Stromal cell of bone marrow (primary cell): ENCODE measurements around the gene EDC3.
"Not testable (repeated sequence)": the region's sequence is repeated elsewhere in the genome, so short reads cannot be mapped to it uniquely, and the experiment has no call there.

Experiments
- DNase-seq: peaks from one replicate; pipeline ENCODE4 v3.0.0-alpha.2; 2012; ENCODE audit warnings: low read depth

EDC3 gene

DNA sequence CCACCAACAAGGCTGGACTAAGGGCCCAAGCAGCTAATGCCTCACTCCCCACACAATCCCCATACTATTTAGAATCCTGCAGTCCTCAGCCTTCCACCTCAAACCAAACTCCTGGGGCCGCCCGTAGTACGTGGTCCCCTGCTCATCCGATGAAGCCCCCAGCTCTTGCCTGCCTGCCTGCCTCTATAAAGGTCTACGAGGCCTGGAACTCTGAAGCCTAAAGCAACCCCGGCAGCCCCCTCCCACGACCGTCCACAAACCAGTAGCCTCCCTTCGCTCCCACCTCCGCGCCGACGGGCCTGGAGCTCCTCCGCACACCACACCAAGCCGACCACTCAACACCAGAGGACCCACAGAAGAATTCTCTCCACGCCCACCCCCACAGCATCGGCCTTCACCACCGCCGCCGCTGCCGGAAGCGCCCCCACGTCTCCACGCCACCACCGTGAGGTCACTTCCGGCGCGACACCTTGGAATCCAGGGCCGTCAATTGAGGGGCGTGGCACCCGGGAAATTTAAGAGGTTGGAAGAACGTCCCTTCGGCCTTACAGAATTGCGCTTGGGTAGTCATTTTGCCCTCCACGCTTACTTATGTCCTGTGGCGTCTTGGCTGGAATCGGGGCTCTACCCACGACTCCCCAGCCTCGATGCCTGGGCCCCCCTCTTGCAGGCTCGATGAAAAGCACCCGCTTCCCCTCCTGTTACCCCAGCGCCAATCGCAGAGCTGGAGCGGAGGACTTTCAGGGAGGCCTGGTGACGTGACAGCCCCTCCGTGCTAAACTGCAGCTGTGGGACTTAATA is at the start of gene EDC3:
Gene EDC3, minus strand, starts transcription at position 428 of the 801 bp plus-strand sequence. CDS start 20,900 bp downstream, outside the sequence.
- peak; percentile 77 for DNase-seq

DNA sequence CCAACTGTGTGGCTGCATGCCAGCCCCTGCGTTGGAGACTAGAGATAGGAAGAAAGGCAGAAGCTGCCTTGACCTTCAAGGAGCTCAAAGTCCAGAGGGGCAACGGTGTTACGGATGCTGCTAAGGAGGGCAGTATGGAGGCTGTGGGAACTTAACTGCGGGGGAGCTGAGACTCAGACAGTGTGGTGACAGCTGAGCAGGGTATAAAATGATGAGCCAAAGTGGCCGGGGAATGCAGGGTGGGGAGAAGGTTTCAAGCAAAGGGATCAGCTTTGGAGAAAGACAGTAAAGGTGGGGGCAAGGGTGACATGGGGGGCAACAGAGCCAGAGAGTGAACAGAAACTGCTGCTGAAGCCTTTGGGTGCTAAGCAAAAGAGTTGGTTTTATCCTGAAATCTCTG is 46.6 kb upstream of the EDC3 start:
- no peak for DNase-seq

DNA sequence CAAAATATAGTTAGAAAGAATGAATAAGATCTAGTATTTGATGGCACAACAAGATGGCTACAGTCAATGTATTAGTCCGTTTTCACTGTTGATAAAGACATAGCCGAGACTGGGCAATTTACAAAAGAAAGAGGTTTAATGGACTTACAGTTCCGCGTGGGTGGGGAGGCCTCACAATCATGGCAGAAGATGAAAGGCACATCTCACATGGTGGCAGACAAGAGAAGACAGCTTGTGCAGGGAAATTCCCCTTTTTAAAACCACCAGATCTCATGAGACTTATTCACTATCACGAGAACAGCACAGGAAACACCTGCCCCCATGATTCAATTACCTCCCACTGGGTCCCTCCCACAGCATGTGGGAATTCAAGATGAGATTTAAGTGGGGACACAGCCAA is 42.4 kb upstream of the EDC3 start:
- DNase-seq = not testable (repeated sequence)

GRCh38 chr15:74735305-74735704 is 39.5 kb upstream of the EDC3 start:
- no peak for DNase-seq

DNA sequence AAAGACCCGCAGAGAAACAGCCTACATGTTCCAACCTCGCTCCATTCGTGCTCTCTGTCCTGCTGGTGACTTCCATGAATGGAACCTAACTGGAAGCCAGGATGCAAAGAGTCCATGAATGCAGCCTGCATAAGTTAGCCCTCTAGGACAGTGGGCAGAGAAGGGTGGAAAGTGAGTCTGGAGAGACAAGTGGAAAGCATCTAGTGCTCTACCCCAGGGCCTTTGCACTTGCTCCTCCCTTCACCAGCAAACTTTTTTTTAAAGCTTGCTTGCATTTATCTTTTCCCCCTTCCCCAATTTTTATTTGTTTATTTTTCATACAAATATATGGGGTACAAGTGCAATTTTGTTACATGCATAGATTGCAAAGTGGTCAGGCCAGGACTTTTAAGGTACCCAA is 37.4 kb upstream of the EDC3 start:
- DNase-seq = no peak

GRCh38 chr15:74732846-74733245 is 37.0 kb upstream of the EDC3 start:
- no peak for DNase-seq

- DNase-seq = no peak
Measured at GRCh38 chr15:74730619-74731316, 34.9 kb upstream of the EDC3 start.

- not testable (repeated sequence) for DNase-seq
Measured at GRCh38 chr15:74729372-74729771, 33.5 kb upstream of the EDC3 start.

GRCh38 chr15:74728699-74729098 is 32.9 kb upstream of the EDC3 start:
- not testable (repeated sequence) for DNase-seq

DNA sequence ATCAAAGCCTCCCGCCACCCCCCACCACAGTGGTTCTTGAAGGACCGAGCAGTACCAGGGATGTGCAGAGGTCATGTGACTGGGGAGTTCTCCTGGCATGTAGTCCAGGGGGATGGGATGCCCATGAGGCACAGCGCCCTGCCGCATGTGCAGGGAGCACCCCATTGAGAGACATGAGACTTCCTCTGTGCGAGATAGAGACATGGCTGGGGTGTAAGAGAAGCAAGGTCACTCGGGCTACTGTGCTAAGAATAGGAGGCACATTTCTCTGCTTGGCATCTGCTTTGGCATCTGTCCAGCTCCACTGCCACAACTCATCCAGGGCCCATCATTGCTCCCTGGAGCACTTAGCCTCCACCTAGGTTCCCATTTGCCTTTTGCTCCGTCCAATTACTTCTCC is 31.9 kb upstream of the EDC3 start:
- DNase-seq = no peak

DNA sequence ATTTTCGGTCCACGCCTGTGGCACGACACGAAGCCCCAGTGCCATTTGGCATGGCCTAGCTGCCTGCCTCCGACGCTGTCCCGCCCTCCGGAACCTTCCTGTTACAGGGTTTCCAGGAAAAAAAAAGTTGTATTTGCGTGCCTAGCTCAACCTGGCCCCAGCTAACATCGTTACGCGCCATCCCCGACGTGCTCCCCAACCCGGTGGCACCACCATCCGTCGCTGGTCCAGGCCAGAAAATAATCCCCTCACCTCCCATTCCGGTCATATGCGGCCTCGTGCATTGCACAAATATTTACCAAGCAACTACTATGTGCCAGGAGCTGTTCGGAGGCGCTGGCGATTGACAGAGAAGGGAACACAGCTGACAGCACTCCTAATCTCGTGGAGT is 30.9 kb upstream of the EDC3 start:
- DNase-seq = no peak

DNA sequence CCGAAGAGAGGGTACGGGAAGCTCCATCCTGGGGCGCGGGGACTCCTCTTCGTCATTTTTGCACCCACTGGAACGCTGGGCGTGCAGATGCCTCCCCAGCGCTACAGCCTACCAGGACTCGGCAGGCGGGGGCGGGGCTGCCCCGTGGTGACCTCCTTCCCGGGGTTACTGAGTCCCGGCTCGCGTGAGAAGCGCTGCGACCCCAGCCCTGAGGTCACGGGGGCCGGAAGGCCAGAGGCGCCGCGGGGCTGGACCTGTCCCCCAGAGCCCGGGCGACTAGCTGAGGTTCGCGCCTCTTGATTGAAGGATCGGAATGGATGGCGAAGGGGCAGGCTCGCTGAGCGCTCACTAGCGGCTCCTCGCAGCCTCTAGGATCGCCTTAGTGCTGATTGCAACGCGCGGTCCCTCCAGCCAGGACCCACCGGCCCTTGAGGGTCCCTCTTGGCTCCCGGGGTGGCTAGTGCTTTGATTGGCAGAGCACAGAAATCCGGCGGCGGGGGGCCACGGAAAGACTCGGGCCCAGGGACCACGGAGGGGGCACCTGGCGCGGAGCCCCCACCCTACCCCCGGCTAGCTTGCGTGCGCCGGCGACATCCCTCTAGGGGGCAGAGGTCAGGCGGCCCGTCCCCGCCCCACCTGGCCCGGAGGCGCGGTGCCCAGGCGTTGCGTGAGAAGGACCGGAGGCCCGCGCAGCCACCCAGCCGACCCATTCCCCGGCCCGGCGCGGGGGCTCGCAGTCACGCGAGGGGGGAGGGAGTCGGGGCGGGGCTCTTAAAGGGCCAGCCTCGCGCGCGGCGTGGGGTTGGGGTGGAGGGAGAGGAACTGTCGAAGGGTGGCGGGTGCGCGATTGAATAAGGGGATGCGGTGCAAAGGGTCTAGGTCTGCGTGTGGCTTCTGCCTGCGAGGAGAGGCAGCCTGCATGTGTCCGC is 30.3 kb upstream of the EDC3 start:
- no peak for DNase-seq

DNA sequence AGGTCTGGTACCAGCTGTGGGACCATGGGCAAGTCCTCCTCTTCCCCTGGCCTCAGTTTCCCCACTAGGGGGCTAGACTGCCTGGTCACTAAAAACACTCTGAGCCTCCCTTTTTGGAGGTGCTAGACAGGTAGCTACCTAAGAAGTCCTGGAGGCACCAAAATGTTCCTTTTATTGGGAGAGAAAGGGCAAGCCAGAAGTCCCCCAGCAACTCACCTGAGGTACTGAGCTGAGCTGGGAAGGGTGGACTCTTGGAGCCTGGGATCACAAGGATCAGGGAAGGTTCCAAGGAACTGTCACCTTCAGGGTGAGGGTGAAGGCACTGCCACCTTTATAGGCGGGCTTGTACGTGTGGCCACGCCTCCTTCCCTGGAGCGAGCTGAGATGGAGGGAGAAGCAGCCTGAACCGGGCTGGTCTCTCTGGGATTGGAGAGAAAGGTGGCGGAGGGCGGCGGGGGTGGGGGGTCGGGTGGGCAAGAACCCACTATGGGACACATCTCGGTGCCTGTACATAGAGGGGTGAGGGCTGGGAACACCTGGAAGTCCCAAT is 29.5 kb upstream of the EDC3 start, which contains the start of gene CYP1A1:
Gene CYP1A1, minus strand, starts transcription at position 304 of the 550 bp plus-strand sequence. CDS start 2,431 bp downstream, outside the sequence.
- no peak for DNase-seq

DNA sequence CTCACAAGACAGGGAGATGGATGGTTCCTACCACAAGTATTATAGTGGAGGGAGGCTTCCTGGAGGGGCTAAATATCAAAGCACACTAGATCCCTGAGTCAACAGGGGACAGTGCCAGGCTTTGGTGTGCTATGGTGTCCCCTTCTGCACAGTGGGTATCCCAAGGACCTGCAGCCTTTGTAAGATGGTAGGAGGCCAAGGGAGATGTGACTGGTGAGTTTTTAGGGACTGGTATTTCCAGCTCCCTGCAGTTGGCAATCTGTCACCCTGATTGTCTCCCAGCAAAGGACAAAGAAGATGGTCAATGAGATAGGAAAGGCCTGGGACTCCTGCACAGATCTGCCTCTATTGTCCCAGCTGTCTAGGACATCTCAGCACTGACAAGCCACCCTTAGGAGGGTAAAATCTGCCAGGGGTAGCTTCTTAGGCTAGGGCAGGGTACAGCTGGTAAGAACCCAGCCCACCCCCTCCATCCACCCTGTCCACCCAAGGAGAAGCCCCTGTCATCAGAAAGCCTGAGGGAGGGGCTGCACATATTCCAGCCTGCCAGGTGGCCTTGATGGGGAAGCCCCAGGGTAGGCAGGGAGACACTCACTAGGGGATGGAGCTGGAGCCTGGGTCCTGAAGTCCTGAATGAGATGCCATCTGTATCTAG is 28.9 kb upstream of the EDC3 start:
- no peak for DNase-seq

DNA sequence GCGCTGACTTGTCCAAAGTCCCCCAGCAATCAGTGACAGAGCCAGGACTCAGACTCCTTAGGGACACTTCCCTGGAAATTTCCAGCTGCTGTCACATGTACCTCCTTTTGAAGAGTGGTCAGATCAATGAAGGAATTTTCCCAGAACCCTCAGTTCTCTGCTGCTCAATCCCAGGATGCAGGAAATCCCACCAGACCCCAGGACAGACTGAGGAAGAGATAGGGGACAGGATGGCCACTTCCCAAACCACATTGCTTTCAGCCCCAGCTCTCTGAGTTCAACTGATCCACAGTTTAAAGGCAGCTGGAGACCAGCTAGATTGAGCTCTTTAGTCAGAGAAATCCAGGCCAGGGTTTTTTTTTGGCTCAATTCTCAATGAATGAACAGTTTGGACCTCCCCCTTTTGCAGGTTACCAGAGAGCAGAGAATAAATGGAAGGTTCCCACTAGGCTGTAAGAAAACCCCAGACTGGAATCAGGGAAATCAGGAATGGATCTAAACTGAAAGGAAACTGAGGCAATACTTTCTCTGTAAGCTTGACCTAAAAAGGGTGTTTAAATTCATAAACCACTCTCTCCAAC is 28.0 kb upstream of the EDC3 start:
- peak; percentile 47 for DNase-seq

DNA sequence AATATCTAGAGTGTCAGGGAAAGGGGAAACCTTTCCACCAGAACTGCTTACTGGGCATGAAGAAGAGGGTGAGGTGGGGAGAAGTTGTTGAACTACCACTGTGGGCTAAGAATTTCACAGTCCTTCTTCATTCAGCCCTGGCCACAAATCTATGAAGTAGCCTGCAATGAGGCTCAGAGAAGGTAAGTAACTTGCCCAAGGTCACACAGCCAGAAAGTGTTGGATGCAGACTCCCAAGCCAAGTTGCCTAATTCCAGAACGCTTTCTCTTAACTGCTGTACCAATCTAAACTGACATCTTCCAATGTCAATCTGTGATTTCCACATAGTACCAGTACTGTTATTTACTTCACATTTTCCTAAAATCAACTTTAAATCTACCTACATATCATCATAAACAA is 27.4 kb upstream of the EDC3 start:
- DNase-seq = no peak

- DNase-seq = no peak
Measured at GRCh38 chr15:74722591-74722990, 26.8 kb upstream of the EDC3 start.

DNA sequence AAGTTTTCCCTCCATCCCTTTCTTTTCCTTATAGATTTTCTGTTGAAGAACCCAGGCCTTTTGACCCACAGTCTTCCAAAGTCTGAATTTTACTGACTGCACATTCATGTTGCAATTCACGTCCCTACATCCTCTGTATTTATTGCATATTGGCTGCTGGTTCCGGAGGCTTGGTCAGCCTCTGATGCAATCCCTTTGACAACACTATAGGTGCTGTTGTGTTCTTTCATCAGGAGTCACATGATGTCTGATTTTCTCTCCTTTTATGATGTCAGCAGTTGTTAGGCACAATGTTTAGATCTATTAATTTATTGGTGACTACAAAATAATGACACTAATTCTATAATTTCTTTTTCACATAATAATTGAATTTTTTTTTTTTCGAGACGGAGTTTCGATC is 20.8 kb upstream of the EDC3 start:
- no peak for DNase-seq

DNA sequence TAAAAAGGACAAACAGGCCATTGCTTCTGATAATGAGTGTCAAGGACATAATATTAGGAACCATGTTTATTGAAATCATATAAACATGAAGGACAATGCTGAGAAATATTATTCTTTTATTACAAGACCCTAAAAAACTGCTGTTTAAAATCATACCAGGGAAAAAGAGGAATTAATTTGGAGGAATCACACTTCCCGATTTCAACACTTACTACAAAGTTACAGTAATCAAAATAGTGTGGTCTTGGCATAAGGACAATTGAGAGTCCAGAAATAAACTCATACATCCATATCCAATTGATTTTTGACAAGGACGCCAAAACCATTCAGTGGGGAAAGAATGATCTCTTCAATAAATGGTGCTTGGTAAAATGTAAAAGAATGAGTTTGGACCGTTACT is 16.5 kb upstream of the EDC3 start:
- DNase-seq = no peak

GRCh38 chr15:74710319-74711094 is 14.7 kb upstream of the EDC3 start:
- DNase-seq = no peak
